Endothelial cell of umbilical vein (primary cell): ENCODE results near the gene SAMSN1. TPM values are rescaled to one million over a fixed set of nuclear protein-coding genes. Genes with fewer than 3 reads are reported as not detected.

Experiments used
- BruUV-seq: library from RNA; stranded (reverse); fragments of 400-500 nt; replicated peaks from 2 replicates; lab custom pipeline; 2021; lab: Mats Ljungman, UMichigan
- CTCF ChIA-PET: fragments of 300-600, 350-600 bp; sonication (Branson Sonifier 250); formaldehyde crosslinking; loops from one replicate; lab custom pipeline; 2021; ENCODE audit warnings: antibody characterized with exemption, inconsistent platforms; lab: Charles Lee
- POLR2A ChIA-PET: fragments of 300-600, 350-600 bp; sonication (Branson Sonifier 250); formaldehyde crosslinking; loops from one replicate; lab custom pipeline; 2021; ENCODE audit warnings: antibody characterized with exemption, inconsistent platforms; lab: Charles Lee
- DNase-seq: peaks from one replicate; pipeline ENCODE4 v3.0.0-alpha.2; 2011; ENCODE audit warnings: low read depth, low spot score
- FAIRE-seq: peaks from 2 replicates; lab custom pipeline; 2011; peaks lifted over from hg19 to GRCh38; lab: Jason Lieb, UNC
- H2AFZ ChIP-seq: 2 replicates; pipeline ENCODE4 v1.6.0; 2012; ENCODE audit warnings: low read depth, low read length, control low read depth, inconsistent platforms
- H3K27ac ChIP-seq: 2 replicates; pipeline ENCODE4 v1.5.1; 2011; ENCODE audit warnings: low read depth, mild to moderate bottlenecking, control low read depth, low read length, moderate library complexity; ENCODE audit not compliant: insufficient read depth
- H3K27me3 ChIP-seq, 2 experiments: 2 replicates each; pipeline versions ENCODE4 v1.6.0 to v1.6.1; 2011; ENCODE audit warnings: low read length in 2 of 2, mixed read lengths in 1 of 2; ENCODE audit not compliant: control insufficient read depth in 2 of 2, insufficient read depth in 2 of 2
- H3K36me3 ChIP-seq, 2 experiments: 2 replicates in 1 of 2; 3 replicates in 1 of 2; pipeline ENCODE4 v1.5.1; 2011; ENCODE audit warnings: low read length in 2 of 2, mild to moderate bottlenecking in 1 of 2, moderate library complexity in 1 of 2; ENCODE audit not compliant: control insufficient read depth in 2 of 2, insufficient read depth in 2 of 2; ENCODE audit errors: extremely low read depth in 1 of 2
- H3K4me1 ChIP-seq: 3 replicates; pipeline ENCODE4 v1.5.1; 2011; ENCODE audit warnings: mild to moderate bottlenecking, low read length; ENCODE audit not compliant: control insufficient read depth, insufficient read depth; ENCODE audit errors: extremely low read depth
- H3K4me2 ChIP-seq: 2 replicates; pipeline ENCODE4 v1.6.1; 2011; ENCODE audit warnings: low read length, control low read depth, mixed read lengths; ENCODE audit not compliant: insufficient read depth
- H3K4me3 ChIP-seq, 3 experiments: fragments of 200-600 bp in 1 of 3; sonication (generic), shearing (Covaris generic) in 1 of 3; replicated peaks in 1 of 3; 2 replicates each; pipeline ENCODE4 v1.5.1; 2011 to 2016; ENCODE audit warnings: control low read depth in 3 of 3, low read length in 3 of 3, mild to moderate bottlenecking in 2 of 3, inconsistent platforms in 1 of 3, low read depth in 1 of 3, moderate library complexity in 1 of 3; ENCODE audit not compliant: insufficient read depth in 1 of 3
- H3K79me2 ChIP-seq: 2 replicates; pipeline ENCODE4 v1.6.0; 2012; ENCODE audit warnings: low read length, inconsistent platforms; ENCODE audit not compliant: control insufficient read depth, insufficient read depth
- H3K9ac ChIP-seq: replicated peaks from 2 replicates; pipeline ENCODE3; 2011; ENCODE audit warnings: low read length, control low read depth; ENCODE audit not compliant: insufficient read depth; ENCODE audit errors: extremely low read depth
- H3K9me1 ChIP-seq: replicated peaks from 3 replicates; pipeline ENCODE4 v1.6.0; 2011; ENCODE audit warnings: mild to moderate bottlenecking, low read length; ENCODE audit not compliant: control insufficient read depth, insufficient read depth; ENCODE audit errors: extremely low read depth
- H3K9me3 ChIP-seq: replicated peaks from 2 replicates; pipeline ENCODE4 v1.5.1; 2012; ENCODE audit warnings: low read length, inconsistent platforms; ENCODE audit not compliant: control insufficient read depth, insufficient read depth
- H4K20me1 ChIP-seq: replicated peaks from 2 replicates; pipeline ENCODE3; 2011; ENCODE audit warnings: mild to moderate bottlenecking, low read length; ENCODE audit not compliant: control insufficient read depth, insufficient read depth; ENCODE audit errors: extremely low read depth
- EZH2 ChIP-seq: IDR thresholded peaks from 2 replicates; pipeline ENCODE4 v1.6.1; 2012; ENCODE audit warnings: borderline replicate concordance, low read depth, mild to moderate bottlenecking, moderate library complexity, low read length, inconsistent platforms; ENCODE audit not compliant: severe bottlenecking
- FOS ChIP-seq: IDR thresholded peaks from 2 replicates; pipeline ENCODE4 v1.6.1; 2011; ENCODE audit warnings: mild to moderate bottlenecking, low read length, moderate library complexity, borderline replicate concordance; ENCODE audit not compliant: insufficient read depth
- GATA2 ChIP-seq: IDR thresholded peaks from 2 replicates; pipeline ENCODE4 v1.7.0; 2011; ENCODE audit warnings: low read depth, mild to moderate bottlenecking, moderate library complexity, mixed read lengths, low read length; ENCODE audit not compliant: insufficient read length, insufficient read depth
- JUN ChIP-seq: IDR thresholded peaks from 2 replicates; pipeline ENCODE4 v1.6.1; 2011; ENCODE audit warnings: borderline replicate concordance, low read depth; ENCODE audit not compliant: insufficient read length, insufficient read depth
- MYC ChIP-seq: IDR thresholded peaks from one replicate; pipeline ENCODE4 v1.6.1; 2011; ENCODE audit warnings: mild to moderate bottlenecking, low read depth, low read length
- POLR2A ChIP-seq: IDR thresholded peaks from 2 replicates; pipeline ENCODE4 v1.6.1; 2012; ENCODE audit warnings: low read depth, mild to moderate bottlenecking, control low read depth, low read length
- POLR2AphosphoS5 ChIP-seq: IDR thresholded peaks from 2 replicates; pipeline ENCODE4 v1.6.1; 2012; ENCODE audit warnings: low read depth, mild to moderate bottlenecking, control low read depth, low read length, moderate library complexity; ENCODE audit not compliant: insufficient read depth
- dilution Hi-C: fragments of 300-500 bp; cut with MboI; formaldehyde crosslinking; loops from one replicate; pipeline ENCODE4 v1.15.0; 2019; ENCODE audit warnings: low sequenced_read_pairs; ENCODE audit not compliant: extremely low pct_ligation_motif_present
- intact Hi-C: fragments of 100-400 bp; cut with micrococcal nuclease; formaldehyde crosslinking; loops from one replicate; pipeline ENCODE4 v1.10.0; 2022
- polyA plus RNA-seq, 4 experiments: library from polyadenylated mRNA; depleted of rRNA in 3 of 4; stranded (reverse) in 3 of 4; unstranded in 1 of 4; fragments of >200 nt; gene quantifications; 2 replicates each; pipeline versions ENCODE4 v1.2.1 to v1.2.3, GENCODE V29; 2011 to 2012; ENCODE audit warnings: missing spikeins in 1 of 4
- total RNA-seq: library from RNA; stranded (reverse); gene quantifications from 2 replicates; pipeline ENCODE4 v1.2.3, GENCODE V29; 2021

The SAMSN1 gene
- total and polyA plus RNA-seq, 2 donors (not counting 3 experiments of a cell fraction or from before 2014, with no cell fraction given) = 2.5 to 5.3 TPM

DNA sequence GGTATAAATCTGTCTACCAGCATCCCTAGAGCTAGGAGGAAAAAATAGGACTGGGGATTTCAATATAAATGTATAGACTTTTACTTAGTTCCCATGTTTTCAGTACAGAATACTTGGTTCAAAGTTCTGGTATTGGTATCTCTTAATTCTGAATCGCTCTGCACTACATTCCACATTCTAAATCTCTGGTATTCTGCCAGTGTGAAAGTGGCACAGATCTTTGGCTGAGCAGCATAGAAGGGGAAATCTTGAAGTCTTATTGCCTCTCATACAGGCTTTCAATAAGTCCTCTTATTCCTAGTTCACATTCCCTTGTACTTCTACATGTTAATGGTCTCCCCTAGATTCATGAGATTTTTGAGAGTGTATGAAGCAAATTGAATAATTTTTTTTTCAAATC is 89.2 kb downstream of the SAMSN1 start:
- intact Hi-C loops (loop anchor here (10.0 kb wide), 1 partner anchor 278 kb away; no protein-coding TSS in a partner anchor), dilution Hi-C loops (no loop called here)
- Histone ChIP-seq H3K79me2 (no peaks in the 10 kb centered on the region), H3K9me3 (no peaks in the 10 kb centered on the region), H3K36me3 (no peaks in the 10 kb centered on the region), H2AFZ (no peak overlapping the region), H4K20me1 (no peaks in the 10 kb centered on the region), H3K9ac (no peak overlapping the region), H3K9me1 (no peaks in the 10 kb centered on the region), H3K4me1 (no peaks in the 10 kb centered on the region), H3K4me2 (no peak overlapping the region), H3K4me3 (no peak overlapping the region), H3K27ac (no peak overlapping the region), H3K27me3 (no peaks in the 10 kb centered on the region)
- FAIRE-seq (no peak), DNase-seq (no peak)
- POLR2A ChIA-PET = no interaction called here
- no TSS peak for BruUV-seq
- CTCF ChIA-PET = no interaction called here
- TF ChIP-seq FOS = no peak
- TF ChIP-seq MYC = no peak
- no peak for TF ChIP-seq POLR2AphosphoS5
- no peak for TF ChIP-seq GATA2
- no peak for TF ChIP-seq POLR2A
- no peak for TF ChIP-seq EZH2
- TF ChIP-seq JUN = no peak
